Keratinocyte (primary cell): Measurements from ENCODE around the gene TMEM132D. TPM values are rescaled to one million over a fixed set of nuclear protein-coding genes. Genes with fewer than 3 reads are reported as not detected.

Experiments used
- DNase-seq: peaks from one replicate; pipeline ENCODE4 v3.0.0-alpha.2; 2011; ENCODE audit warnings: low read depth, missing footprints, low spot score
- FAIRE-seq: peaks from 2 replicates; lab custom pipeline; 2011; peaks lifted over from hg19 to GRCh38; lab: Jason Lieb, UNC
- H2AFZ ChIP-seq: 2 replicates; pipeline ENCODE4 v1.6.0; 2012; ENCODE audit warnings: low read length, control low read depth, inconsistent platforms; ENCODE audit not compliant: control insufficient read depth
- H3K27ac ChIP-seq: 2 replicates; pipeline ENCODE4 v1.5.1; 2011; ENCODE audit warnings: low read length; ENCODE audit not compliant: control insufficient read depth, insufficient read depth
- H3K27me3 ChIP-seq: 3 replicates; pipeline ENCODE4 v1.6.0; 2011; ENCODE audit warnings: low read length; ENCODE audit not compliant: control insufficient read depth, insufficient read depth; ENCODE audit errors: extremely low read depth
- H3K36me3 ChIP-seq, 2 experiments: 2 replicates in 1 of 2; 3 replicates in 1 of 2; pipeline ENCODE4 v1.5.1; 2011; ENCODE audit warnings: low read length in 2 of 2, mild to moderate bottlenecking in 1 of 2; ENCODE audit not compliant: control insufficient read depth in 2 of 2, insufficient read depth in 2 of 2; ENCODE audit errors: extremely low read depth in 1 of 2
- H3K4me1 ChIP-seq: 3 replicates; pipeline ENCODE4 v1.5.1; 2011; ENCODE audit warnings: low read length; ENCODE audit not compliant: control insufficient read depth, insufficient read depth; ENCODE audit errors: extremely low read depth
- H3K4me2 ChIP-seq: 3 replicates; pipeline ENCODE4 v1.6.0; 2011; ENCODE audit warnings: low read depth, low read length; ENCODE audit not compliant: control insufficient read depth, insufficient read depth; ENCODE audit errors: extremely low read depth
- H3K4me3 ChIP-seq, 3 experiments: fragments of 200-600 bp in 1 of 3; sonication (generic) in 1 of 3; 2 replicates in 2 of 3; 3 replicates in 1 of 3; pipeline ENCODE4 v1.5.1; 2011 to 2016; ENCODE audit warnings: low read length in 3 of 3, mild to moderate bottlenecking in 3 of 3, control low read depth in 2 of 3, inconsistent platforms in 1 of 3, low read depth in 1 of 3, mixed read lengths in 1 of 3, mixed run types in 1 of 3, moderate library complexity in 1 of 3; ENCODE audit not compliant: control insufficient read depth in 2 of 3, insufficient read depth in 2 of 3; ENCODE audit errors: extremely low read depth in 1 of 3
- H3K79me2 ChIP-seq: 2 replicates; pipeline ENCODE4 v1.6.0; 2012; ENCODE audit warnings: low read length; ENCODE audit not compliant: control insufficient read depth, insufficient read depth
- H3K9ac ChIP-seq: 3 replicates; pipeline ENCODE4 v1.6.0; 2011; ENCODE audit warnings: low read length; ENCODE audit not compliant: control insufficient read depth, insufficient read depth; ENCODE audit errors: extremely low read depth
- H3K9me1 ChIP-seq: 3 replicates; pipeline ENCODE4 v1.6.0; 2011; ENCODE audit warnings: low read length; ENCODE audit not compliant: control insufficient read depth, insufficient read depth; ENCODE audit errors: extremely low read depth
- H3K9me3 ChIP-seq: 2 replicates; pipeline ENCODE4 v1.5.1; 2012; ENCODE audit warnings: low read depth, low read length; ENCODE audit not compliant: control insufficient read depth
- H4K20me1 ChIP-seq: 3 replicates; pipeline ENCODE4 v1.6.0; 2011; ENCODE audit warnings: low read length; ENCODE audit not compliant: control insufficient read depth, insufficient read depth; ENCODE audit errors: extremely low read depth
- EZH2 ChIP-seq: IDR thresholded peaks from one replicate; pipeline ENCODE4 v1.6.1; 2012; ENCODE audit warnings: inconsistent platforms, mild to moderate bottlenecking, low read length, moderate library complexity
- dilution Hi-C: fragments of 300-500 bp; cut with MboI; formaldehyde crosslinking; loops from one replicate; pipeline ENCODE4 v1.7.0; 2020; ENCODE audit warnings: low sequenced_read_pairs; ENCODE audit not compliant: extremely low pct_ligation_motif_present
- polyA plus RNA-seq, 5 experiments: library from polyadenylated mRNA; depleted of rRNA in 3 of 5; stranded (reverse) in 3 of 5; stranded (forward) in 1 of 5; unstranded in 1 of 5; fragments of >200 nt; gene quantifications; 1 replicate in 1 of 5; 2 replicates in 3 of 5; 3 replicates in 1 of 5; pipeline versions ENCODE4 v1.2.1 to v1.2.3, GENCODE V29; 2011 to 2012; ENCODE audit warnings: missing spikeins in 2 of 5, low read depth in 1 of 5, low replicate concordance in 1 of 5
- TF ChIP-seq, protein P1 (sequence below), 3 experiments: IDR thresholded peaks in 1 of 3; conservative IDR thresholded peaks in 1 of 3; optimal IDR thresholded peaks in 1 of 3; 2 replicates in 2 of 3; 3 replicates in 1 of 3; pipeline versions ENCODE3 to v1.5.1; 2011; ENCODE audit warnings: low read length in 3 of 3, mild to moderate bottlenecking in 3 of 3, moderate library complexity in 2 of 3, control low read depth in 1 of 3, inconsistent platforms in 1 of 3; ENCODE audit not compliant: insufficient read depth in 2 of 3; ENCODE audit errors: extremely low read depth in 1 of 3

Gene TMEM132D
- polyA plus RNA-seq, 1 donor (not counting 4 experiments of a cell fraction or from before 2014, with no cell fraction given) = not detected

DNA sequence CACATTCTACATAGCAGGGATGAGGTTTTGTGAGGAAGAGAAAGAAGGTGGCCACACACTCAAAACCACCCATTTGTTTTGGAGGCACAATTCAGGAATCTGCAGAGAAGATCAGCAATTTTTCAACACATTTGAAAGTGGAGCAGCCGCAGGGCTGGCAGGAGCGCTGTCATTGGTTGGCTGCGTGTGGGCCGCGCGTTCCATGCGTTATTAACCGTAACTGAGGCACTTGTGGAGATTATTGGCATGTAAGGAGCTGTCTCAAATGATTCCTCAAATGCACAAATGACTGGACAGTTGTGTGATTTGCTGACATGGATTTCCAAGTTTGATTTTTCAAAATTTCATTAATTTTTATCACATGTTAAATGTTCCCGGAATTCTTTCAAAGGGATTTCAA is 318.5 kb downstream of the TMEM132D start:
- FAIRE-seq = no peak
- no peaks in the 10 kb centered on the region for H3K9me1 ChIP-seq
- no peaks in the 10 kb centered on the region for H3K27me3 ChIP-seq
- DNase-seq = no peak
- peaks cover 1% of the 10 kb centered on the region for H3K9me3 ChIP-seq
- no peak overlapping the region for H2AFZ ChIP-seq
- dilution Hi-C loops = no loop called here
- no peak overlapping the region for H3K4me3 ChIP-seq
- H4K20me1 ChIP-seq = no peaks in the 10 kb centered on the region
- no peaks in the 10 kb centered on the region for H3K4me1 ChIP-seq
- H3K27ac ChIP-seq = no peak overlapping the region
- TF ChIP-seq EZH2 = no peak
- TF ChIP-seq, protein P1, sequence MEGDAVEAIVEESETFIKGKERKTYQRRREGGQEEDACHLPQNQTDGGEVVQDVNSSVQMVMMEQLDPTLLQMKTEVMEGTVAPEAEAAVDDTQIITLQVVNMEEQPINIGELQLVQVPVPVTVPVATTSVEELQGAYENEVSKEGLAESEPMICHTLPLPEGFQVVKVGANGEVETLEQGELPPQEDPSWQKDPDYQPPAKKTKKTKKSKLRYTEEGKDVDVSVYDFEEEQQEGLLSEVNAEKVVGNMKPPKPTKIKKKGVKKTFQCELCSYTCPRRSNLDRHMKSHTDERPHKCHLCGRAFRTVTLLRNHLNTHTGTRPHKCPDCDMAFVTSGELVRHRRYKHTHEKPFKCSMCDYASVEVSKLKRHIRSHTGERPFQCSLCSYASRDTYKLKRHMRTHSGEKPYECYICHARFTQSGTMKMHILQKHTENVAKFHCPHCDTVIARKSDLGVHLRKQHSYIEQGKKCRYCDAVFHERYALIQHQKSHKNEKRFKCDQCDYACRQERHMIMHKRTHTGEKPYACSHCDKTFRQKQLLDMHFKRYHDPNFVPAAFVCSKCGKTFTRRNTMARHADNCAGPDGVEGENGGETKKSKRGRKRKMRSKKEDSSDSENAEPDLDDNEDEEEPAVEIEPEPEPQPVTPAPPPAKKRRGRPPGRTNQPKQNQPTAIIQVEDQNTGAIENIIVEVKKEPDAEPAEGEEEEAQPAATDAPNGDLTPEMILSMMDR (optimal IDR thresholded peaks at IDR 0.05 in 1 of 3, IDR thresholded peaks at IDR 0.05 in 1 of 3, conservative IDR thresholded peaks at IDR 0.05 in 1 of 3; ENCODE audit: extremely low read depth in 1 of 3, insufficient read depth in 2 of 3, low read length in 3 of 3) = no peak
- H3K4me2 ChIP-seq = no peak overlapping the region
- H3K79me2 ChIP-seq = no peaks in the 10 kb centered on the region
- no peak overlapping the region for H3K9ac ChIP-seq
- no peaks in the 10 kb centered on the region for H3K36me3 ChIP-seq

DNA sequence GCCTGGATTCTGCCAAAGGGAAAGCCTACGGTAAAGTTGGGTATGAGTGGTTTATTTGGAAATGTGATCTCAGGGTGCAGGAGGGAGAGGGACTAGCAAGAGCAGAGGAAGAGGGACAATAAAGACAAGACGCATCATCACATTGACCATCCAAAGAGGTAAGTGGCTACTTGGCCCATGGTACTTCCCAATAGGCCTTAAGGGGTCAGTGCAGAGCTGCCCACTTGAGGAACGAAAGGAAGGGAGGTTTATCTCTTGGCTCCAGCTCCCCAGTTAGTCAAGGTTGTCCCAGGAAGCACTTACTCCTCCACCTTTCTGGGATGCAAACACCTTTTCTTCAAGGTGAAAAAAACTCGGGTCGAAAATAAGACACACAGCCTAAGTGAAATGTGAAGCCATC is 323.9 kb downstream of the TMEM132D start:
- Histone ChIP-seq H3K9me3 (peaks cover 1% of the 10 kb centered on the region), H3K27me3 (no peaks in the 10 kb centered on the region), H3K9ac (no peak overlapping the region), H3K79me2 (no peaks in the 10 kb centered on the region), H3K4me1 (no peaks in the 10 kb centered on the region), H3K27ac (no peak overlapping the region), H4K20me1 (no peaks in the 10 kb centered on the region), H3K36me3 (no peaks in the 10 kb centered on the region), H2AFZ (no peak overlapping the region), H3K9me1 (no peaks in the 10 kb centered on the region), H3K4me2 (no peak overlapping the region), H3K4me3 (no peak overlapping the region)
- no peak for FAIRE-seq
- dilution Hi-C loops = no loop called here
- TF ChIP-seq, protein P1 (optimal IDR thresholded peaks at IDR 0.05 in 1 of 3, IDR thresholded peaks at IDR 0.05 in 1 of 3, conservative IDR thresholded peaks at IDR 0.05 in 1 of 3; ENCODE audit: extremely low read depth in 1 of 3, insufficient read depth in 2 of 3, low read length in 3 of 3) = no peak
- no peak for TF ChIP-seq EZH2
- DNase-seq = no peak
